ENCODE measurements around the gene CDC73.
"Not testable (repeated sequence)": the region's sequence is repeated elsewhere in the genome, so short reads cannot be mapped to it uniquely, and the experiment has no call there.

Gene CDC73

GRCh38 chr1:193113992-193114332 lies 7.9 kb upstream of the CDC73 start:
- H3K4me1 ChIP-seq (ENCODE audit: control insufficient read depth, insufficient read depth, low read length, poor library complexity, severe bottlenecking): peaks cover 25% of the 10 kb centered on the region
- no peaks in the 10 kb centered on the region for H3K9me3 ChIP-seq (ENCODE audit: control insufficient read depth, low read length)

GRCh38 chr1:193114485-193115095 lies 7.2 kb upstream of the CDC73 start:
- Histone ChIP-seq H3K4me3 (ENCODE audit: extremely low read depth, insufficient read depth, low read length, poor library complexity, severe bottlenecking) (no peak overlapping the region), H3K4me1 (ENCODE audit: control insufficient read depth, insufficient read depth, low read length, poor library complexity, severe bottlenecking) (peaks cover 25% of the 10 kb centered on the region), H3K9me3 (ENCODE audit: control insufficient read depth, low read length) (no peaks in the 10 kb centered on the region), H3K27ac (ENCODE audit: low read depth, low read length, severe bottlenecking) (no peak overlapping the region), H3K36me3 (ENCODE audit: control insufficient read depth, insufficient read depth, low read length) (no peaks in the 10 kb centered on the region)
- WGBS, 2 experiments (ENCODE audit: insufficient coverage in 2 of 2): 90 to 100% methylated on average over 1 to 2 of the region's 6 CpGs

More at GRCh38 chr1:193113992-193114332, 7.9 kb upstream of the CDC73 start:
- Histone ChIP-seq H3K4me3 (ENCODE audit: extremely low read depth, insufficient read depth, low read length, poor library complexity, severe bottlenecking) (no peak overlapping the region), H3K36me3 (ENCODE audit: control insufficient read depth, insufficient read depth, low read length) (no peaks in the 10 kb centered on the region), H3K27ac (ENCODE audit: low read depth, low read length, severe bottlenecking) (no peak overlapping the region)

GRCh38 chr1:193115629-193116227 lies 6.1 kb upstream of the CDC73 start:
- Histone ChIP-seq H3K4me3 (ENCODE audit: extremely low read depth, insufficient read depth, low read length, poor library complexity, severe bottlenecking) (no peak overlapping the region), H3K9me3 (ENCODE audit: control insufficient read depth, low read length) (no peaks in the 10 kb centered on the region), H3K27ac (ENCODE audit: low read depth, low read length, severe bottlenecking) (peak overlapping the region; percentile 95), H3K4me1 (ENCODE audit: control insufficient read depth, insufficient read depth, low read length, poor library complexity, severe bottlenecking) (peaks cover 25% of the 10 kb centered on the region), H3K36me3 (ENCODE audit: control insufficient read depth, insufficient read depth, low read length) (no peaks in the 10 kb centered on the region)
- 67% methylated on average over 1 of the region's 1 CpG; no CpG with 5 or more reads in 1 of the 2 experiments for WGBS, 2 experiments (ENCODE audit: insufficient coverage in 2 of 2)

- H3K4me1 ChIP-seq (ENCODE audit: control insufficient read depth, insufficient read depth, low read length, poor library complexity, severe bottlenecking): peaks cover 11% of the 10 kb centered on the region
- H3K4me3 ChIP-seq (ENCODE audit: extremely low read depth, insufficient read depth, low read length, poor library complexity, severe bottlenecking); H3K9me3 ChIP-seq (ENCODE audit: control insufficient read depth, low read length); H3K36me3 ChIP-seq (ENCODE audit: control insufficient read depth, insufficient read depth, low read length); H3K27ac ChIP-seq (ENCODE audit: low read depth, low read length, severe bottlenecking): not testable (repeated sequence)
- WGBS, 2 experiments (ENCODE audit: insufficient coverage in 2 of 2): 83 to 90% methylated on average over 1 to 5 of the region's 6 CpGs
Measured at GRCh38 chr1:193117167-193117566, 4.7 kb upstream of the CDC73 start.

GRCh38 chr1:193118194-193118593 lies 3.6 kb upstream of the CDC73 start:
- Histone ChIP-seq H3K27ac (ENCODE audit: low read depth, low read length, severe bottlenecking) (no peak overlapping the region), H3K36me3 (ENCODE audit: control insufficient read depth, insufficient read depth, low read length) (no peaks in the 10 kb centered on the region), H3K9me3 (ENCODE audit: control insufficient read depth, low read length) (no peaks in the 10 kb centered on the region), H3K4me3 (ENCODE audit: extremely low read depth, insufficient read depth, low read length, poor library complexity, severe bottlenecking) (no peak overlapping the region), H3K4me1 (ENCODE audit: control insufficient read depth, insufficient read depth, low read length, poor library complexity, severe bottlenecking) (peaks cover 9% of the 10 kb centered on the region)
- WGBS, 2 experiments (ENCODE audit: insufficient coverage in 2 of 2): no CpG with 5 or more reads among the region's 3 CpGs

- Histone ChIP-seq H3K4me1 (ENCODE audit: control insufficient read depth, insufficient read depth, low read length, poor library complexity, severe bottlenecking) (peaks cover 6% of the 10 kb centered on the region), H3K36me3 (ENCODE audit: control insufficient read depth, insufficient read depth, low read length) (no peaks in the 10 kb centered on the region), H3K4me3 (ENCODE audit: extremely low read depth, insufficient read depth, low read length, poor library complexity, severe bottlenecking) (no peak overlapping the region), H3K9me3 (ENCODE audit: control insufficient read depth, low read length) (no peaks in the 10 kb centered on the region), H3K27ac (ENCODE audit: low read depth, low read length, severe bottlenecking) (no peak overlapping the region)
- WGBS, 2 experiments (ENCODE audit: insufficient coverage in 2 of 2): 100% methylated on average over 1 of the region's 4 CpGs; no CpG with 5 or more reads in 1 of the 2 experiments
Measured at GRCh38 chr1:193118803-193119730, 2.8 kb upstream of the CDC73 start.

- H3K36me3 ChIP-seq (ENCODE audit: control insufficient read depth, insufficient read depth, low read length): peaks cover 8% of the 10 kb centered on the region
- peaks cover 4% of the 10 kb centered on the region for H3K4me1 ChIP-seq (ENCODE audit: control insufficient read depth, insufficient read depth, low read length, poor library complexity, severe bottlenecking)
- H3K27ac ChIP-seq (ENCODE audit: low read depth, low read length, severe bottlenecking): no peak overlapping the region
- 94% methylated on average over 3 of the region's 6 CpGs; no CpG with 5 or more reads in 1 of the 2 experiments for WGBS, 2 experiments (ENCODE audit: insufficient coverage in 2 of 2)
- no peaks in the 10 kb centered on the region for H3K9me3 ChIP-seq (ENCODE audit: control insufficient read depth, low read length)
- H3K4me3 ChIP-seq (ENCODE audit: extremely low read depth, insufficient read depth, low read length, poor library complexity, severe bottlenecking): no peak overlapping the region
Measured at GRCh38 chr1:193120604-193121166, 1.1 kb upstream of the CDC73 start.

GRCh38 chr1:193123751-193124150 lies 1.9 kb downstream of the CDC73 start:
- no peak overlapping the region for H3K27ac ChIP-seq (ENCODE audit: low read depth, low read length, severe bottlenecking)
- H3K9me3 ChIP-seq (ENCODE audit: control insufficient read depth, low read length): no peaks in the 10 kb centered on the region
- peak overlapping the region; percentile 83 for H3K4me3 ChIP-seq (ENCODE audit: extremely low read depth, insufficient read depth, low read length, poor library complexity, severe bottlenecking)
- H3K36me3 ChIP-seq (ENCODE audit: control insufficient read depth, insufficient read depth, low read length): peaks cover 30% of the 10 kb centered on the region
- no peaks in the 10 kb centered on the region for H3K4me1 ChIP-seq (ENCODE audit: control insufficient read depth, insufficient read depth, low read length, poor library complexity, severe bottlenecking)

- Histone ChIP-seq H3K36me3 (ENCODE audit: control insufficient read depth, insufficient read depth, low read length) (peaks cover 43% of the 10 kb centered on the region), H3K27ac (ENCODE audit: low read depth, low read length, severe bottlenecking) (no peak overlapping the region), H3K9me3 (ENCODE audit: control insufficient read depth, low read length) (no peaks in the 10 kb centered on the region), H3K4me3 (ENCODE audit: extremely low read depth, insufficient read depth, low read length, poor library complexity, severe bottlenecking) (no peak overlapping the region), H3K4me1 (ENCODE audit: control insufficient read depth, insufficient read depth, low read length, poor library complexity, severe bottlenecking) (no peaks in the 10 kb centered on the region)
- WGBS, 2 experiments (ENCODE audit: insufficient coverage in 2 of 2): 100% methylated on average over 2 of the region's 6 CpGs; no CpG with 5 or more reads in 1 of the 2 experiments
Measured at GRCh38 chr1:193125369-193125768, 3.5 kb downstream of the CDC73 start.

- H3K27ac ChIP-seq (ENCODE audit: low read depth, low read length, severe bottlenecking): no peak overlapping the region
- no peaks in the 10 kb centered on the region for H3K4me1 ChIP-seq (ENCODE audit: control insufficient read depth, insufficient read depth, low read length, poor library complexity, severe bottlenecking)
- 88% methylated on average over 1 of the region's 2 CpGs; no CpG with 5 or more reads in 1 of the 2 experiments for WGBS, 2 experiments (ENCODE audit: insufficient coverage in 2 of 2)
- no peak overlapping the region for H3K4me3 ChIP-seq (ENCODE audit: extremely low read depth, insufficient read depth, low read length, poor library complexity, severe bottlenecking)
- H3K36me3 ChIP-seq (ENCODE audit: control insufficient read depth, insufficient read depth, low read length): peaks cover 75% of the 10 kb centered on the region
- no peaks in the 10 kb centered on the region for H3K9me3 ChIP-seq (ENCODE audit: control insufficient read depth, low read length)
Measured at GRCh38 chr1:193131266-193131860, 9.5 kb downstream of the CDC73 start.

Measured in mesodermal cell (in vitro differentiated cells).